Adrenal gland (tissue), 12 donors: ENCODE measurements around the gene IGFBP5. TPM values are rescaled to one million over a fixed set of nuclear protein-coding genes. Genes with fewer than 3 reads are reported as not detected.

Experiments used
- DNase-seq, 7 donors: peaks; one replicate each; pipeline ENCODE4 v3.0.0-alpha.2; 2019 to 2020
- H3K27ac ChIP-seq, 5 donors: fragments of 200-600 bp; sonication (generic) in 4 of 5; 1 replicate in 3 of 5; 2 replicates in 2 of 5; pipeline versions ENCODE4 v1.5.1 to v1.8.0; 2016 to 2020; ENCODE audit warnings: mild to moderate bottlenecking in 1 of 5
- H3K27me3 ChIP-seq: fragments of 200-600 bp; 2 replicates; pipeline ENCODE4 v1.8.0; 2021
- H3K36me3 ChIP-seq, 2 donors: fragments of 200-600 bp; replicated peaks in 1 of 2; 1 replicate in 1 of 2; 2 replicates in 1 of 2; pipeline versions ENCODE4 v1.5.1 to v1.8.0; 2018 to 2022
- H3K4me1 ChIP-seq, 2 donors: fragments of 200-600 bp; replicated peaks in 1 of 2; 1 replicate in 1 of 2; 2 replicates in 1 of 2; pipeline versions ENCODE4 v1.5.1 to v1.8.0; 2018 to 2021
- H3K4me3 ChIP-seq, 4 donors: fragments of 200-600 bp; sonication (generic) in 3 of 4; one replicate each; pipeline ENCODE4 v1.5.1; 2016 to 2018
- H3K9me3 ChIP-seq, 3 donors: fragments of 200-600 bp; sonication (generic) in 1 of 3; replicated peaks in 1 of 3; 1 replicate in 2 of 3; 2 replicates in 1 of 3; pipeline versions ENCODE4 v1.5.1 to v1.8.0; 2016 to 2021
- POLR2A ChIP-seq, 2 donors: fragments of 450-650 bp; IDR thresholded peaks; one replicate each; pipeline ENCODE4 v1.6.1; 2017; ENCODE audit warnings: antibody characterized with exemption in 2 of 2, mild to moderate bottlenecking in 2 of 2, moderate library complexity in 1 of 2
- WGBS, 4 donors: extraction: QIAGEN DNeasy Blood & Tissue Kit in 2 of 4; methylation state at CpG; one replicate each; pipeline versions ENCODE4 v1.1.5 to v1.1.7; 2013 to 2017; 5-methylcytosine and 5-hydroxymethylcytosine counted together
- intact Hi-C, 2 donors: fragments of 100-400 bp; cut with DNase I; formaldehyde crosslinking; loops; one replicate each; pipeline versions ENCODE4 v1.14.1 to v1.15.0; 2022 to 2023
- polyA plus RNA-seq, 3 donors: library from polyadenylated mRNA; stranded (reverse); fragments of 200-250 nt in 2 of 3; fragments of 350-450 nt in 1 of 3; fragmentation: Illumina TruSeq in 1 of 3; extraction: RNeasy Lipid Tissue Mini Kit (QIAGEN cat#74804) in 1 of 3; gene quantifications; one replicate each; pipeline ENCODE4 v1.2.3, GENCODE V29; 2013 to 2014
- total RNA-seq, 9 donors: library from RNA; depleted of rRNA in 4 of 9; stranded (reverse); fragments of >200 nt in 4 of 9; fragments of 120-200 nt in 1 of 9; fragmentation: NEBNext Ultra II Directional in 1 of 9; extraction: Animal tissue kit (Norgen Biotek cat#: 25700) in 1 of 9; gene quantifications; one replicate each; pipeline versions ENCODE4 v1.1.0 to v1.2.4, GENCODE V29; 2013 to 2023
- TF ChIP-seq, protein P1 (sequence below), 6 experiments: fragments of 450-650 bp in 4 of 6; fragments of 200-600 bp in 2 of 6; sonication (generic) in 1 of 6; IDR thresholded peaks; 1 replicate in 5 of 6; 2 replicates in 1 of 6; pipeline versions ENCODE4 v1.5.1 to v1.8.0; 2016 to 2021; ENCODE audit warnings: antibody characterized with exemption in 6 of 6, mild to moderate bottlenecking in 2 of 6, moderate library complexity in 1 of 6
- donor health status: healthy with polysubstance abuse.
- donor health status: Bipolar disorder and iron deficiency.
- donor health status: DM: yes; HTN: yes; CAD: no.
- donor health status: DM: no; HTN: no; CAD: no.
- donor health status: DM: no; HTN: no; CAD: no.
- donor health status: DM: yes; HTN: yes; CAD: no.

The IGFBP5 gene
- total and polyA plus RNA-seq, 12 donors, result 92.5 to 2,550 (median 609) TPM

DNA sequence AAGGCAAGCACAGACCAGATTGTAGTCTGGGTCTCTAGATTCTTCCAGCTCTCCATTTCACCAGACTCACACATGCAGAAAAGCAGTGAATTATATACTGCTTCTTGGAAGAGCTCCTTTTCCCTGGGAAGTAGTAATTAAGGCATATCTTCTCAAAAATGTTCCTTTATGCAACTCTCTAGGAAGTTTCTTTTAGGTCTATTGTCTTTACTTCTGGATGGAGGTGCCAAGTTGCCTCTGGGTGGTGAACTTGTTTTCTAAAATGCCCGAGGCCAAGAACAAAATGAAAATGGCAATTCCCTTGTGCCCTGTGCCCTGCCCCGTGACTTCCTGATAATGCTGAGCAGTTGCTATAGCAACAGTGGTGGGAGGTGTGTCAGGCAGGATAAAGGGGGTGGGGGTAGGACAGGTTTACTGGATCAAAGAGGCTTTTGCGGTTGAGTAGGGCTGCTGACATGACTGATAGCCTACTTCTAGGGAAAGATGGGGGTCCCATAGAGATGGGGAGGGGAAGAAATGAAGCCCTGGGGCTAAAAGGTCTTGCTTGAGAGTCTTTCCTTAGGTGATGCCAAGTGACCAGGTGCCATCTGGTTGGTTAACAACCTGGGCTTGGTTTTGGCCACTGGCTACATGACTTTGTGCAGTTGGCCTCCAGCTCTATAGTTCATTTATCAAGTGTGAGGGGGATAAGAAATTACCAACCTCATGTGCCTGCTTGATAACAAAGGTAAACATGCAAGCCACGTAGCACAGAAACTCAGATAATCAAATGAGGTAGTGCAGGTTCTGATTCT is 50.3 kb downstream of the IGFBP5 start:
- intact Hi-C loops, result no loop called here
- WGBS, 4 donors, result 61 to 73% (median 65%) methylated on average over 4 of the region's 4 CpGs

DNA sequence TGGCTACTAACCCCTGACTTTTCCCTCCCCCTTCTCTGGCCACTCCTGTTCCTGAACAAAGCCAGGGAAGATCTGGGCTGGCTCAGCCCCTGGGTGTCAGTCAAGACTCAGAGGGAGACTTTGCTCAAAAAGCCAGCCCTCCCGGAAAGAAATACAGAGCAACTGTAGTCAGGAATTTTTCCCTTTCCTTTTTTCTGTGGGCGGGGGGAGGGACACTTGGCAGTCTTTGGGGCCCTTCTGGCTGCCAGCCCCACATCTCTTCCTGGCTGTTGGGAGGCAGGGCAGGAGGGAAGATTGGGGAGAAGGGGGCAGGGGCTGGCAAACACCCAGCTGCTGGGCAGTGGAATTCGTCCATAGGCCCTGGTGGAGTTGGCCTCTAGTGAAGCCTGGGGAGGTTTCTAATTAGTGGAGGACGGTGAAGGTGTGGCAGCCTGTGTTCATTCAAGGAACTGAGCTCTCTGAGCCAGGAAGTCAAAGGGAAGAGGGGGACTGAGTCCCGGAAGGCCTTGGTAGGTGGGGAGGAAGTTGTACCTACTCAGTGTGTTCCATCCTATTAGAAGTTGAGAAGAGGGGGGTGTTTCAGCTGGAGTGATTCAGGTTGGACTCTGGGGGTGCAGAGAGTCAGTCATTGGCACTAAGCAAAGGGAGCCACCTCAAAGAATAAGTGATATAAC is 51.2 kb downstream of the IGFBP5 start:
- Histone ChIP-seq H3K4me3 (no peak overlapping the region), H3K9me3 (no peaks in the 10 kb centered on the region), H3K4me1 (peaks cover 11 to 23% of the 10 kb centered on the region in 2 donors), H3K27ac (peak overlapping the region in 1 of 5 donors; percentile 38), H3K27me3 (no peaks in the 10 kb centered on the region), H3K36me3 (no peaks in the 10 kb centered on the region)
- intact Hi-C loops, result no loop called here
- WGBS, 4 donors, result 49 to 71% (median 65%) methylated on average over 5 of the region's 5 CpGs
- no peak for TF ChIP-seq POLR2A (IDR thresholded peaks at IDR 0.05)
- TF ChIP-seq, protein P1, sequence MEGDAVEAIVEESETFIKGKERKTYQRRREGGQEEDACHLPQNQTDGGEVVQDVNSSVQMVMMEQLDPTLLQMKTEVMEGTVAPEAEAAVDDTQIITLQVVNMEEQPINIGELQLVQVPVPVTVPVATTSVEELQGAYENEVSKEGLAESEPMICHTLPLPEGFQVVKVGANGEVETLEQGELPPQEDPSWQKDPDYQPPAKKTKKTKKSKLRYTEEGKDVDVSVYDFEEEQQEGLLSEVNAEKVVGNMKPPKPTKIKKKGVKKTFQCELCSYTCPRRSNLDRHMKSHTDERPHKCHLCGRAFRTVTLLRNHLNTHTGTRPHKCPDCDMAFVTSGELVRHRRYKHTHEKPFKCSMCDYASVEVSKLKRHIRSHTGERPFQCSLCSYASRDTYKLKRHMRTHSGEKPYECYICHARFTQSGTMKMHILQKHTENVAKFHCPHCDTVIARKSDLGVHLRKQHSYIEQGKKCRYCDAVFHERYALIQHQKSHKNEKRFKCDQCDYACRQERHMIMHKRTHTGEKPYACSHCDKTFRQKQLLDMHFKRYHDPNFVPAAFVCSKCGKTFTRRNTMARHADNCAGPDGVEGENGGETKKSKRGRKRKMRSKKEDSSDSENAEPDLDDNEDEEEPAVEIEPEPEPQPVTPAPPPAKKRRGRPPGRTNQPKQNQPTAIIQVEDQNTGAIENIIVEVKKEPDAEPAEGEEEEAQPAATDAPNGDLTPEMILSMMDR (IDR thresholded peaks at IDR 0.05), result no peak
- DNase-seq, result peak in 1 of 7 donors; percentile 18

More for the DNA sequence above, 50.3 kb downstream of the IGFBP5 start:
- peaks cover 18 to 32% of the 10 kb centered on the region in 2 donors for H3K4me1 ChIP-seq
- H3K36me3 ChIP-seq, result no peaks in the 10 kb centered on the region
- peak overlapping the region in 1 of 5 donors; percentile 38 for H3K27ac ChIP-seq
- no peak overlapping the region for H3K4me3 ChIP-seq
- TF ChIP-seq, protein P1 (IDR thresholded peaks at IDR 0.05), result no peak
- no peak for TF ChIP-seq POLR2A (IDR thresholded peaks at IDR 0.05)
- no peaks in the 10 kb centered on the region for H3K27me3 ChIP-seq
- DNase-seq, result no peak
- H3K9me3 ChIP-seq, result no peaks in the 10 kb centered on the region

DNA sequence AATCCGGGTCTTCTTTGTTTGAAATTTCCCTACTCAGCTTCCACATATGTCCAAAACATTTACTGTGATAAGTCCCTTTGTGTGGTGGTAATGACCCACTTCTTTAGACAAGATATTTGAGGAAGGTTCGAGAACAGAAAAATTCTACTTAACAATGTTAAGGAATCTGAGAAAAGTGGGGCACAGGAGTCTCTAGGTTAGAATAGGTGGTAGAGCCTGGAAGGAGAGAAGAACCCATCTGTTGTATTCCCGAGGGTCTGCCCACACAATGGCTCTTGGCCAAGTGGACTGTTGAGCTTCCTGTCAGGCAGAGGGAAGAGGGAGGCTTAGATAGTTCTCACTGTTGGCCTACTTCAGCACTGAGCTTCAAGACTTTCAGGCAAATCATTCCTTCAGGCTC is 57.9 kb downstream of the IGFBP5 start:
- 64 to 77% (median 74%) methylated on average over 3 of the region's 3 CpGs for WGBS, 4 donors
- Histone ChIP-seq H3K27me3 (no peaks in the 10 kb centered on the region), H3K27ac (no peak overlapping the region)

More for the DNA sequence above, 57.9 kb downstream of the IGFBP5 start:
- peaks cover 6 to 18% of the 10 kb centered on the region in 2 donors for H3K4me1 ChIP-seq
- intact Hi-C loops, result no loop called here
- TF ChIP-seq, protein P1 (IDR thresholded peaks at IDR 0.05), result no peak
- TF ChIP-seq POLR2A (IDR thresholded peaks at IDR 0.05), result no peak
- no peaks in the 10 kb centered on the region for H3K9me3 ChIP-seq
- DNase-seq, result no peak
- H3K36me3 ChIP-seq, result no peaks in the 10 kb centered on the region
- H3K4me3 ChIP-seq, result no peak overlapping the region
